HTERT RPE-1 (cell line): ENCODE results near the gene CCDC116.
"Not testable (repeated sequence)": the region's sequence is repeated elsewhere in the genome, so short reads cannot be mapped to it uniquely, and the experiment has no call there.

Experiments used
- in situ Hi-C: fragments of 300-500 bp; cut with MboI; formaldehyde crosslinking; loops from 4 replicates; pipeline ENCODE4 v1.14.3; 2020; ENCODE audit warnings: low sequenced_read_pairs

The CCDC116 gene

DNA sequence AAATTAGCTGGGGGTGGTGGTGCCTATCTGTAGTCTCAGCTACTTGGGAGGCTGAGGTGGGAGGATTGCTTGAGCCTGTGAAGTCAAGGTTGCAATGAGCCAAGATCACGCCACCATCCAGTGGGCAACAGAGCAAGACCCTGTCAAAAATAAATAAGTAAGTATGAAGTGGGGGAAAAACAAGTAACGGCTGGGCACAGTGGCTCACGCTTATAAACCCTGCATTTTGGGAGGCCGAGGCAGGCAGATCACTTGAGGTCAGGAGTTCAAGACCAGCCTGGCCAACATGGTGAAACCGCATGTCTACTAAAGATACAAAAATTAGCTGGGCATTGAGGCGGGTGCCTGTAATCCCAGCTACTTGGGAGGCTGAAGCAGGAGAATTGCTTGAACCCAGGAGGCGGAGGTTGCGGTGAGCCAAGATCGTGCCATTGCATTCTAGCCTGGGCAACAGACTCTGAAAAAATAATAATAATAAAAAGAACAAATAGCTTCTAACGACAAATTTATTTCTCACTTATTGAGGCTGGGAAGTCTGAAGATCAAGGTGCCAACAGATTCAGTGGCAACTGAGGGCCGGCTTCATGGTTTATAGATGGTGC lies 22.9 kb upstream of the CCDC116 start:
- in situ Hi-C loops: not testable (repeated sequence)

DNA sequence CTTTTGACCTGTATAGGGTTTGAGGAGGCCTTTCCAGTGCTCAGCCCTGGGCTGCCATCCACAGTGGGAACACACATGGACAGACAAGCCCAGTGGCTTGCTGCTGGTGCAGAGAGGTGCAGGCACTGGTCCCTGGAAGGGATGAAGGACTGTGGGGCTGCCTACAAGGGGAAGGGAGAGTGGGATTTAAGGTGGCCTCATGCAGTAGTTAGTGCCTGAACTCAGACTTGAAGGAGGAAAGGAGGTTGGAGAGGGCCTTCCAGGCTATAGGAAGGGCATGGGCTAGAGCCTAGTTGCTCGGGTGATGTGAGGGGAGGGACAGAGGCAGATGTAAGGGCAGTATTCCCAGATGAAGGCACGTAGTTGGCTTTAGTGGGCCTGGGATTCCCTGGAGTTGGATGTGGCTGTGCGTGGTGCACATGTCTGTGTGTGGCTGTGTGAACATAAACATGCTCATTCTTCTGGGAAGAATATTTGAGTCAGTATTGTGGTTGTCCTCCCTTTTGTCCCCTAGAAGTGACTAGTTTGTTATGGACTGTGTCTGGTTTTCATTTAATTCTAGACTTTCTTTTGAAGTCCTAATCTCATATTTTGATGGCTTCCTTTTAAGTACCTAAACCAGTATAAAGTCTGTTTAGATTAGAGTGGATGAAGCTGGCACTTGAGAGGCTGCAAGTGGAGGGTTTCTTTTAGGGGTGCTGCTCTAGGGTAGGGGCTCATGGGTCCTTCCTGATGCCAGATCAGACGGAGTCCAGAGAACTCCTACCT lies 21.2 kb upstream of the CCDC116 start:
- in situ Hi-C loops: no loop called here

DNA sequence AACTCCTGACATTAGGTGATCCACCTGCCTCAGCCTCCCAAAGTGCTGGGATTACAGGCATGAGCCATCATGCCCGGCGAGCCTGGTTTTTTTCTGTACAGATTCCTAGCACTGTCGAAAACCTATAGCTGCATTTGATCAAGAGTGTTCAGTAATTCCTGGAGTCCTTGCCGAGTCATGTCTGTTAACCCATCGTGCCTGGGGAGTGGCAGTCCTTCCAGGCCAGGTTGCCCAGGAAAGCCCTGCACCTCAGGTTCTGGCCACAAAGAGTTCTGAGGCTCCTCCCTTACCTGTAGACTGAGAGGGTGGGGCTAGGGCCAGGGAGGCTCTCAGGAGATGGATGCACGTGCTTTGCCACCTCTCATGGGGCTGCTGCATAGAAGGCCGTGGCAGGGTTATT lies 19.7 kb upstream of the CCDC116 start:
- in situ Hi-C loops: no loop called here

DNA sequence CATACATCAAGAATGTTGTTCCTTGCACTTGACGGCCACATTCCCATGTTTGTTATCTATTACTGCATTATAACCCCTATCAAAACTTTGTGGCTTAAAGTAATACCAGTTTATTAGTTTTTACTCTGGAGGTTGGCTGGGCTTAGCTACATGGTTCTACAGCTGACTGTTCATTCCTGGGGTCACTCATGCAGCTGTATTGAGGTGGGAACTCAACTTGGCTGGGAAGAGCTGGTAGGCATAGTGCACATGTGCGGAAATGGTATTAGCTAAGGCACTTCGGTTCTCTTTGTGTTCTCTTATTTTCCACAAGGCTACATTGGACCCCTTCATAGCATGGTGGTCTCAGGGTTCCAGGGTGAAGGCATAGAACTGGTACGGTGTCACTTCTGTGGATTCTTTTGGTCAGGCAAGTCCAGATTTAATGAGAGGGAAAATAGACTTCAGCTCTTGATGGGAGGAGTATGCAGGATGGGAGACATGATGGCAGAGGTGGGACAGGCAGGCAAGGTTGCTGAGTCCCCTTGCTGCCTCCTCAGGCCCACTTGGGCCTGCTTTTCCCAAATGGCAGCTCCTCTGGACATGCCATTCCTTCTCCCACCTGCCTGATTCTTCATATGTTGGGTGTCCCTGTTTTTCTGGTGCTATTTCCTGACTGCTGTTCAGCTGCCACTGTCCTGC lies 18.9 kb upstream of the CCDC116 start:
- in situ Hi-C loops: no loop called here

DNA sequence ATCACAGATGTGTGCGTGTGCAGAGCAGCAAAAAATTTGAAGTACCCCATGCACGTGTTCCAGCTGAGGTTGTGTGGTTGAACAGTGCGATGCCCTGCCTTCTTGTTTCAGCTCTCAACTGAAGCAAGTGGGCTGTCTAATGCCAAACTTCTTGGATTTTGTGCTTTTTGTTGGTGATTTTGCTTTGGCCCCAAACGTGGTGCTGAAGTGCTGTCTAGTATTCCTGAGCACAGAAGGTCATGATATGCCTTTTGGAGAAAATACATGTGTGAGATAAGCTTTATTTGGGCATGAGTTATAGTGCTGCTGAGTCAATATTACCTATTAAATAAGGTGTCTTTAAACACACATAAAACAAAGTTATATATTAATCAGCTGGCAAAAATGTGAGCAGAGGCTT lies 16.8 kb upstream of the CCDC116 start:
- in situ Hi-C loops: no loop called here

DNA sequence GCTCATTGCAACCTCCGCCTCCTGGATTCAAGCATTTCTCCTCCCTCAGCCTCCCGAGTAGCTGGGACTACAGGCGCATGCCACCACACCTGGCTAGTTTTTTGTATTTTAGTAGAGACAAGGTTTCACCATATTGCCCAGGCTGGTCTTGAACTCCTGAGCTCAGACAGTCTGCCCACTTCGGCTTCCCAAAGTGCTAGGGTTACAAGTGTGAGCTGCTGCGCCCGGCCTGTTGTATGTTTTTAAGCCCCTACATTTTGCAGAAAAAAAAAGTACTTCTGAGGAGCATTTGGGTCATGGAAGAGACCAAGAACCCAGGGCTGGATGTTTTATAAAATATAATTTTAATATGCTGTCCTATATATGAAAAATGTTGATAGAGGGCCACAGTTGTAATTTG lies 15.2 kb upstream of the CCDC116 start:
- in situ Hi-C loops: not testable (repeated sequence)

DNA sequence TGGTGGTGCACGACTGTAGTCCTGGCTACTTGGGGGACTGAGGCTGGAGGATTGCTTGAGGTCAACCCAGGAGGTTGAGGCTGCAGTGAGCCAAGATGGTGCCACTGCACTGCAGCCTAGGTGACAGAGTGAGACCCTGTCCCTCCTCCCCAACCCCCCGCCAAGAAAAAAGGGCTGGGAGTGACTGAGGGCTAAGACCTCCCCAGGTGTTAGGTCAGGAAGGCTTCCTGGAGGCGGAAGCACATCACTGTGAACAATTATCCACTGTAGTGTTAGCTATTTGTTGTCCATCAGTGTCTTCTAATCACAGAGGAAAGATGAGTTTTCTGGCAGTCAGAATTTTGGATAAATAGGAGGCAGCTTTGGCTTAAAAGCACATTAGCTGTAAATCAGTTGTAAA lies 11.5 kb upstream of the CCDC116 start:
- in situ Hi-C loops: no loop called here

DNA sequence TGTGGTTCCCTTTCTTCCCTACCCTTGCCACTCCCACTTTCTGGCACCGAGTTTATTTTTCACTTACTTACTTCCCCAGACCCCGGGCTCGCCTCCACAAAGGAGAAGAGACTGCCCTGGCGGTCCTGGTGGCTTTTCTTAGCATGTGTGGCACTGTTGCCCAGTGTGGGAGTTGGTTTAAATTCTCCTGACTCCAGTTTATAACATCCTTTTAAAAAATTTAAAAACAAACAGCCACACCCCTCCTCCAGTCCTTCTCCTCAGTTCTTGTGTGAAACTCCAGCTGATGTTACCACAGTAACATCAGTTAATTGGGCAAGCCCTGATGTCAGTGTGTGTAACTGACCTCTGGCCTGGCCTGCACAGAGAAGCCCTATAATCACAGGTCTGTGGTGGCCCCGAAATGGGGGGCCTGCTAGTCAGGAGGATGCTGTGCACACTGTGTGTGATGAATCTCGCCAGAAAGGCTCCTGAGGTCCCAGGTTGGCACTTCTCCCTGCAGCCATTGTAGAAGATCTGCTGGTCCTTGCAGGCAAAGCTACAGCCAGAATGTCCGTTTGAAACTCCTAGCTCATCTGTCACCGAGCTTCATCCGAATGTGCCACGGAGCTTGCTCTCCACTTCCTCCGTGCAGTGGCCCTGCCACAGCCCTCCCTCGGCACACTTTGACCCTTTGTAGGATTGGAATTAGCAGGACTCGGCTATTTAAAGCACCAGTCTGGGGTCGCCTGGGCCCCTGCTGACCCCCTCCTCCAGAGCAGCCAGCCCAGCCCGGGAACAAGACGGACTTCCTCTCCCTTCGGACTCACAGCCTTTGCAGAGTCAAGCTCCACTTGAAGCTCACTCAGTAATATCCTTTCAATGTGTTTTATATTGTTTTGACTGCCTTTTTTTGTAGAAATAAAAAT lies 10.3 kb upstream of the CCDC116 start:
- in situ Hi-C loops: no loop called here

DNA sequence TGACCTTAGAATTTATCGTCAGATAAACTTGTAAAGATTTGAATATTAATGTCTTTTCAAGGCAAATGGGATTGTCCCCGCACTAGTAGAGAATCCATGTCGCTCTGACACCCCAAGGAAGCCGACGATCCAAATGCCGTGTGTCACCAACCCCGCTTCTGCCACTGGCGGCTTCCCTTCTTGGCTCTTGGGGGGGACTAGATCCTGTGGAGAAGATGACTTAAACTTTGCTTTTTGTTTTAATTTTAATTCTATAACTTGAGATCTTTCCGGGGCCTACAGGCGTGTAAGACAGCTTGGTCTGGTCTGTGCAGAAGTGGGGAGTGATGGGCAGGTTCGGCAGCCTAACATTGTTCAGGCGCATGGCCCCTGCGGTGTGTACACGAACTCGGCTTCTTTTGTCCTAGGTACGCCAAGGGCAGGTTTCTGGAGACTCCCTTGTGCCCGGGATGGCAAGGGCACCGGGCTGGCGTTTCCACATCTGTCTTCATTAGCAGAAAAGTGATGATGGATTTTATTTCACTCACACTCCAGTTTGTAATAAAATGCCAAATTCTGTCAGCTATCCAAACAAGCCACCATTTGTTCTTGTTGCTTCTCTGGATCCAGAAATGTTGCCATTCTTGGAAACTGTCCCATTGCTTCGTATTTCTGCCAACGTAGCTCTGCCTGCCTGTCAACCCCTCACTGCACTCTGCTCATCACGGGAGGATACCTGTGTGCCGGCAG lies 9.5 kb upstream of the CCDC116 start:
- in situ Hi-C loops: no loop called here

DNA sequence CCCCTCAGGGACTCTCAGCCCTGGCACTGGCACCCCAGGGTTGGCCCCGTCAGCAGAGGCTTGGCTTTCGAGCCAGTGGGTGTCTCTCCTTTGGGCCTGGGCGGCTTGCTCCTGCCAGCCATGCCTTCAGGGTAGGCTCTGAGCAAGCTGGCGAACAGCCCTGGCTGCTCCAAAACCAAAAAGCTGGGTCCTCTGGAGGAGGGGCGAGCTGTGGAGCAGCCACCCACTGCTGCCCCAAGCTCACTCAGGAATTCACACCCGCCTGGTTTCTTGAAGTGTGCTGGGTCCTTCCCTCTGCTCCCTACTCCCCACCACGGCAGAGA lies 9.0 kb upstream of the CCDC116 start:
- in situ Hi-C loops: no loop called here

DNA sequence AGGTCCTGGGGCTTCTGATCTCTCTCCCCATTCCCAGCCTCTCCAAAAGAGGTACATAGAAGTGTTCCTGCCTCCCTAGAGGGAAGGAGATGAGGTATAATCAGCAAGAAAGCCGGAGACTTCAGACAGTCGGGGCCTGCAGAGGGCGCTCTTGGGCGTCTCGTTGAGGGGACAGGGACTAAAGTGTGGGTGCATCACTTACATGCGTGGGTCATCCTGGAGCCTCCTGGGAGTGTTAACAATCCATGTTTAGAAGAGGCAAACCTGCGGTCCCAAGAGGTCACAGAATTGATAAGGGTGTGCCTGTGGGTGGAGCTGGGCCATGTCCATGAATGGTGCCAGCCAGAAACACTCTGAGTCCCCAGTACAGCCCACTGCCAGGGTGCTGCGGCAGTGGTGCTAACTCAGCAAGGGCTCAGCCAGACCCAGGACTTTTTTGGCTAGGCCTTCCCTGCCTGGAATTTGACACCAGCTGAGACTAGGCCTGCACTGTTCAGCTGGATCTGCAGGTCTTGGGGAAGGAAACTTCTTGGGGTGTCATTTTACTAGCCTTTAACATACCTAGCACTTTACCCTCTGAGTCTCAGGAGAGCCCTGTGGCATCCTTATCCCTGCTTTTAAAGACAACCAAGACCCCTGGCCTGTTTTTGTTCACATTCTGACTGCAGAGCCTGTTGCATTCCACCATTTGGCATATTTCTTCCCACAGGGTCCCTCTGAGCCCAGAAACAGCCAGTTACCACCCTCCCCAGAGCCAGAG lies 8.3 kb upstream of the CCDC116 start:
- in situ Hi-C loops: no loop called here

DNA sequence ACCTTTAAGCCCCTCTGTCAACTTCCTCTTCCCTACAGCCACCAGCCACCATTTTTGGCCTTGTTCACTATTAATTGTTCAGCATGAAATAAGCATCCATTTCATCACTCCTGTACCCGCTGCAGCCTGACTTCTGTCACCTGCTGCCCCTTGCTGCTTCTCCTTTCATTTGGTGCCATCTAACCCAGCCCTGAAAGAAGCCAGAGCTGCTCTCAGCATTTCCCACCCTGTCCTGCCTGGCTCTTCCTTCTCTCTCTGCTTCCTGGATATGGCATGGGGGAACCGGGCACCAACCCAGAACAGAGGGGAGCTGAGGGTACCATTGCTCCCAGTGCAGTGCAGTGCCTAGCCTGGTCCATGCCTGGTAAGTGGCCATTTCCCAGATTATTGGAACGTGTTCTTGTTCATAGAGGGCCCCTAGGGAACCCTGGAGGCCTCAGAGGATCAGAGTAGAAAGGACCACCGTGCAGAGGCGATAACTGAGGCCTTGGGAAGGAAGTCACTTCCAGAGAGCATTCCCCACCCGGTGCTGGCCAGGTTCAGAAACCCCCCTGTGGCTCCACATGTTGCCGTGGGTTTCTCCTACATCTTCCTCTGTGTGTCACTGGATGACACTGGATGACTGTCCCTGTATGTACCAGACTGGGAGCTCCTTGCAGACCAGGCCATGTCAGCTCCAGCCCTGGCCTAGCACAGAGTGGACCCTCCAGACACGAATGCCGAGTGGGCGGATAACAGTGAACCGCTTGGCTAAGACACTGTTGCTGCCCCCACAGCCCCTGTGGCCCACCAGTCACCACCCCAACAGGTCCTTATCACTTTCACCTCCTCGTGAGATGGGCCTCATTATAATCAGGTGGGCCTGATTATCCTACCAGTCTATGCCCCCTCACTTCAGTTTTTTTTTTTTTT lies 7.4 kb upstream of the CCDC116 start:
- in situ Hi-C loops: no loop called here

DNA sequence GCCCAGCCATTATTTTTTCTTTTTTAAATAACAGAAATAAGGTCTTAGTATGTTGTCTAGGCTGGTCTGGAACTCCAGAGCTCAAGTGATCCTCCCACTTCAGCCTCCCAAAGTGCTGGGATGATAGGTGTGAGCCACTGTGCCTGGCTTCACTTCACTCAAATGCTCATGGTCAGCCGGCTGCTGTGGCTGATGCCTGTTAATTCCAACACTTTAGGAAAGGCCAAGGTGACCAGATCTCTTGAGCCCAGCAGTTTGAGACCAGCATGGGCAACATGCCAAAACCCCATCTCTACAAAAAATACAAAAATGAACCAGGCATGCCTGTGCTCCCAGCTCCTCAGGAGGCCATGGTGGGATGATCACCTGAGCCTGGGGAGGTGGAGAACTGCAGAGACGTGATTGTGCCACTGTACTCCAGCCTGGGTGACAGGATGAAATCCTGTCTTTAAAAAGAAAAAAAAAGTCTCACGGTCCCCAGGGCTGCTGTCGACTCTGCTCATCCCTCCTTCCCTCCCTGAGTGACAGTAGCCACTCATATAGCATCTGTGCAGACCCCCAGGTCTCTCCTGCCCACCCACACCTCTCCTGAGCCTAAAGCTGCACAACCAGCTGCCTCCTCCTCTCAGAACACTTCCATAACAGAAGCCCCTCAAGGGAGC lies 6.4 kb upstream of the CCDC116 start:
- in situ Hi-C loops: no loop called here

DNA sequence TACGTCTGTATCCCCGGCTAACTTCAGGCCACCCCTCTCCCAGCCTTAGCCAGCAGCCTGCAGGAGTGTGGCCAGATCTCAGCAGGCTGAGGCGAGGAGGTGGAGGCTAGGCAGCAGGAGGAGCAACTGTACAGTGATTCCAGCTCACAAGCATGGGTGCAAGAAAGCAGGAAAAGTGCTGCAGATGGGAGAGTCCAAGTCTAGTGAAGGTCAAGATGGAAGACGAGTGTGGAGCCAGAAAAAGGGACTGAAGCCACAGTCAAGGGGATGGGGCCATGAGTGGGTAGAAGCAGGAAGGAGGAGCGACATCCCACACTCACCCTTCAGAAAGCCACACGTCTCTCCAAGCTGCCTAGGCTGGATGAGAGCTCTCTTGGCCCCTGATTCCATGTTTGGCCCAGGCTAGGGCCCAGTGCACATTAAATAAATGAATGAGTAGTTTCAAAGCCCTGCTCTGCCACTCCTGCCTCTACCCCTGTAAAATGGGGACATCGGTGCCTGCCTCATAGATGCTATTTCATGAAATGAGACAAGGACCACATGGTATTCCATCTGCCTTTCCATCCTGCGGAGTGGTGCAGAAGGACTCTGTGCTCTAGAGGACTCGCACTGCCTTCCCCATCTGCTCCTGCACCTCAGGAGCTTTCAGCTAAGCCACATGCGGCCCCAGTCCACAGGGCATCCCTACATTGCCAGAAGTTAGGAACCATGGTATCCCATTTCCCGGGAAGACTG lies 5.7 kb upstream of the CCDC116 start:
- in situ Hi-C loops: no loop called here

DNA sequence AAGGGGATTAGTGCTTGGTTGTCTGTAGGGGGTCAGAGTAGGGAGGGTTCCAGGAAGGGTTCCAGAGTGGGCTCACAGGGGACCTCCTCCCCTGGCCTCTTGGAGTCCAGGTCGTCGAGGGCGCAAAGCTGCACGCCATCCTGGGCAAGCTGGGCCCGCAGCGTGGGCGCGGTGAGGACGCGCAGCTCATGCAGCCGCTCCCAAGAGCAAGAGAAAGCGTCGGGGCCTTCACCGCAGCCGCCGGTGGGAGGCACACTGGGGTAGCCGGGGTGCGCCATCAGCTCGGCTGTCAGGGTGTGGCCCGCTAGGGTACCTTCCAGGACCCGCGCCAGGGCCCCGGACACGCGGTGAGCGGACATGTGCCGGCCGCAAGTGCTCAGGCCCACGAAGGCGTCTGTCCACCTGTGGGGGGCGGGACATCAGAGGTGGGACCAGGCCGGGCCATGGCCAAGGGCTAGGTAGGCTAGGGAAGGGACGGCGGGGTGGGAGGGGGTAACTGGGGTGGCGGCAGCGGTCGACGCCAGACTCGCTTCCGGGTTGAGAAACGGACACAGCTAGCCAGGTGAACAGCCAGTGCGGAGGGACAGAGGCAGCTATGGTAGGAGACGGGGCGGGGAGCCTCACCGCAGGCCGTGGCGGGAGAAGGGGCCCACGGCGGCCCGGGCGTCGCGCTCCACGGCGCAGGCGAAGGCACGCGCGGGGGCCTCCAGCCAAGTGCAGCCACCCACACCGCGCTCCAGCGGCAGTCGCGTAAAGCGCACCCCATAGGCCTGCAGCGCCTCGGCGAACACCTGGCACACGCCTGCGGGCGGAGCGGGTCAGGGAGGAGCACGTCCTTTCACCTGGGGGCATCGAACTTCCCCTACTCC lies 3.9 kb upstream of the CCDC116 start:
- in situ Hi-C loops: no loop called here

DNA sequence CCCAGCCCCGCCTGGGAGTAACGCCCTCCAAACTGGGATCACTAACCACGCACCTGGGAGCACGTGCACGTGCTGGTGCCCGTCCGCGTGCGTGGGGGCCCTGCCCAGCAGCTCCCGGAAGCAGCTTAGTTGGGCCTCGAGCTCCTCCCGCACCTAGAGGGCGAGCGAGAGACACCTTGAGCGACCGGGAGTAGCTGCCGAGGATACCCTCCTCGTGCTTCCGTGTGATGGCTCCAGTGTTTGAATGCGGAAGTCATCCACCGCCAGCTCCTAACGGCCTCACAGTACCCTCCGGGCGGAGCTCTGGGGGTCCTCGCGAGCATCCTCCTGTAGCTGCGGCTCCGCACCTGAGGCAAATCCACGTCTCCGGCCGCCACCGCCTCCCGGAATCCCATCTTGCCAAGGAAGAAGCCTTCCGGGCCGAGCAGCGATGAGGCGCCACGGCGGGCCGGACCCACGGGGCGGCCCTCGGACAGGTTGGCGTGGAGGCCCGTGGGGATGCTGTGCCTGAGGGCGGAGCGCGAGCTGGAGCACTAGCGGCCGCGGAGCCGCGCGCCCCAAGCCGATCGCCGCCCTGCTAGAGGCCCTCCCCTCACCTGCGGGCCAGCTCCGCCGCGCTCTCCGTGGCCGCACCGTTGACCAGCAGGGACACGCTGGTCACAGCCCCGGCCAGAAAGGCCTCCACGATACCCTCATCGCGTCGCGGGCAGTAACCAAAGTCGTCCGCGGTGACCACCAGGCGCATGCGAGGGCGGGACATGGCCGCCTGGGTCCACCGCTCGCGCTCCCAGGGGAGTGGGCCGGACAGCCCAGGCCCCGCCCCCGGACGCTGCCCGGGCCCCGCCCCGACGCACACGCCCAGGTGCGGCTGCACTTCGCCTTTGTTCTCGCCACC lies 3.1 kb upstream of the CCDC116 start, which contains the start of gene YDJC:
TSS of gene YDJC (minus strand) at position 768 of the 895 bp plus-strand sequence. CDS start at position 760, 8 bp downstream.
- in situ Hi-C loops: no loop called here
